Mammary epithelial cell (primary cell): Measurements from ENCODE around the gene IFT80.

ENCODE experiments used
- EZH2 ChIP-seq: IDR thresholded peaks from 2 replicates; pipeline ENCODE4 v1.6.1; 2012; ENCODE audit warnings: low read length, inconsistent platforms, borderline replicate concordance
- TF ChIP-seq, protein P1 (sequence below), 2 donors: IDR thresholded peaks in 1 of 2; conservative IDR thresholded peaks in 1 of 2; 2 replicates each; pipeline ENCODE4 v1.5.1; 2011 to 2012; ENCODE audit warnings: inconsistent platforms in 2 of 2, low read length in 2 of 2, mild to moderate bottlenecking in 2 of 2, control low read depth in 1 of 2, low read depth in 1 of 2; ENCODE audit not compliant: insufficient read depth in 1 of 2; ENCODE audit errors: extremely low read depth in 1 of 2

DNA sequence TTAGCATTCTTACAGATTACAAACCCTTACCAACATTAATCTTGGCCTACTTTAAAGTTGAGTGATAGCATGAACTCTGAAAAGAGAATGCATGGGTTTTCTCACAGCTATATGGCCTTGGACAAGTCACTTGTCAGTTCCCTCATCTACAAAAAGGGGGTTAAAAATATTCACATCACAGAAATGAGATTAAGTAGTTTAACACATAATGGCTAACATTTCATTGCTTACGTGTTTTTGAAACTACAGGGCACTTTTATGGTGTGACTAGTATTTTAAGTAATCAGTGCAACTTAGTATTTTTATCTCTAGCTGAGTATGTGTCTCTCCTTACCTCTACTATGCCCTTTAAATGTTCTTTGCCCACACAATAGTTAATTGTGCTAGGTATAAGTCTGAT is 36.7 kb upstream of the IFT80 start:
- TF ChIP-seq, protein P1, sequence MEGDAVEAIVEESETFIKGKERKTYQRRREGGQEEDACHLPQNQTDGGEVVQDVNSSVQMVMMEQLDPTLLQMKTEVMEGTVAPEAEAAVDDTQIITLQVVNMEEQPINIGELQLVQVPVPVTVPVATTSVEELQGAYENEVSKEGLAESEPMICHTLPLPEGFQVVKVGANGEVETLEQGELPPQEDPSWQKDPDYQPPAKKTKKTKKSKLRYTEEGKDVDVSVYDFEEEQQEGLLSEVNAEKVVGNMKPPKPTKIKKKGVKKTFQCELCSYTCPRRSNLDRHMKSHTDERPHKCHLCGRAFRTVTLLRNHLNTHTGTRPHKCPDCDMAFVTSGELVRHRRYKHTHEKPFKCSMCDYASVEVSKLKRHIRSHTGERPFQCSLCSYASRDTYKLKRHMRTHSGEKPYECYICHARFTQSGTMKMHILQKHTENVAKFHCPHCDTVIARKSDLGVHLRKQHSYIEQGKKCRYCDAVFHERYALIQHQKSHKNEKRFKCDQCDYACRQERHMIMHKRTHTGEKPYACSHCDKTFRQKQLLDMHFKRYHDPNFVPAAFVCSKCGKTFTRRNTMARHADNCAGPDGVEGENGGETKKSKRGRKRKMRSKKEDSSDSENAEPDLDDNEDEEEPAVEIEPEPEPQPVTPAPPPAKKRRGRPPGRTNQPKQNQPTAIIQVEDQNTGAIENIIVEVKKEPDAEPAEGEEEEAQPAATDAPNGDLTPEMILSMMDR (conservative IDR thresholded peaks at IDR 0.05 in 1 of 2, IDR thresholded peaks at IDR 0.05 in 1 of 2; ENCODE audit: extremely low read depth in 1 of 2, insufficient read depth in 1 of 2, low read depth in 1 of 2, low read length in 2 of 2), result no peak
- TF ChIP-seq EZH2, result no peak
